Natural killer cell (primary cell): ENCODE measurements around the gene SNRPB. TPM values are rescaled to one million over a fixed set of nuclear protein-coding genes. Genes with fewer than 3 reads are reported as not detected.

ENCODE experiments used
- ATAC-seq, 3 donors: fragments of 150-1000 bp in 2 of 3; fragments of 200-7000 bp in 1 of 3; cut with Tn5 transposase; 1 replicate in 1 of 3; 2 replicates in 2 of 3; pipeline ENCODE4 v1.10.0; 2021; ENCODE audit warnings: mild to moderate bottlenecking in 2 of 3, moderate library complexity in 2 of 3
- DNase-seq, 2 donors: peaks; one replicate each; pipeline versions ENCODE4 v3.0.0 to v3.0.0-alpha.2; 2013 to 2021; ENCODE audit warnings: mixed read lengths in 1 of 2
- H3K27ac ChIP-seq: one replicate; pipeline ENCODE4 v1.5.1; 2013; ENCODE audit warnings: mild to moderate bottlenecking, low read length
- H3K27me3 ChIP-seq: one replicate; pipeline ENCODE4 v1.6.1; 2013; ENCODE audit warnings: low read length; ENCODE audit not compliant: control insufficient read depth, insufficient read depth
- H3K36me3 ChIP-seq: one replicate; pipeline ENCODE4 v1.6.1; 2013; ENCODE audit warnings: low read length; ENCODE audit not compliant: control insufficient read depth, insufficient read depth
- H3K4me1 ChIP-seq: one replicate; pipeline ENCODE4 v1.6.1; 2013; ENCODE audit warnings: low read length; ENCODE audit not compliant: control insufficient read depth, insufficient read depth
- H3K4me3 ChIP-seq: one replicate; pipeline ENCODE4 v1.5.1; 2013; ENCODE audit warnings: low read length
- H3K9me3 ChIP-seq: one replicate; pipeline ENCODE4 v1.6.1; 2013; ENCODE audit warnings: low read length; ENCODE audit not compliant: control insufficient read depth, insufficient read depth
- H3K27ac Mint-ChIP-seq, 2 donors: one replicate each; pipeline ENCODE4 v1.8.0; 2022; ENCODE audit warnings: mild to moderate bottlenecking in 2 of 2, mixed read lengths in 2 of 2, moderate library complexity in 1 of 2
- H3K27me3 Mint-ChIP-seq, 2 donors: one replicate each; pipeline ENCODE4 v1.8.0; 2022; ENCODE audit warnings: low read depth in 2 of 2, mixed read lengths in 2 of 2
- H3K36me3 Mint-ChIP-seq: one replicate; pipeline ENCODE4 v1.8.0; 2022; ENCODE audit warnings: mixed read lengths
- H3K4me1 Mint-ChIP-seq, 2 donors: one replicate each; pipeline ENCODE4 v1.8.0; 2022; ENCODE audit warnings: mixed read lengths in 2 of 2
- H3K4me3 Mint-ChIP-seq: one replicate; pipeline ENCODE4 v1.8.0; 2022; ENCODE audit warnings: mild to moderate bottlenecking, moderate library complexity, mixed read lengths
- H3K9me3 Mint-ChIP-seq, 2 donors: one replicate each; pipeline ENCODE4 v1.8.0; 2022; ENCODE audit warnings: mixed read lengths in 2 of 2
- CTCF ChIP-seq: fragments of 200-600 bp; IDR thresholded peaks from one replicate; pipeline ENCODE4 v1.8.0; 2022; ENCODE audit warnings: antibody characterized with exemption
- WGBS: methylation state at CpG from one replicate; pipeline ENCODE4 v1.1.7; 2013; ENCODE audit warnings: missing lambda C conversion rate; ENCODE audit not compliant: insufficient coverage; 5-methylcytosine and 5-hydroxymethylcytosine counted together
- intact Hi-C: fragments of 100-400 bp; cut with micrococcal nuclease; formaldehyde crosslinking; loops from one replicate; pipeline ENCODE4 v1.14.2; 2022
- total RNA-seq, 4 donors: library from RNA; stranded (reverse); fragments of 120-200 nt in 1 of 4; gene quantifications; one replicate each; pipeline versions ENCODE4 v1.2.3 to v1.2.4, GENCODE V29; 2013 to 2022

Gene SNRPB
- total RNA-seq, 3 donors from 2014 or later (not counting 1 experiment from before 2014, with no cell fraction given): 160 to 174 (median 162) TPM

GRCh38 chr20:2509468-2509781 is 38.8 kb upstream of the SNRPB start:
- Mint-ChIP-seq H3K9me3 (no peaks in the 10 kb centered on the region), H3K27me3 (peaks cover 8 to 31% of the 10 kb centered on the region in 2 donors), H3K36me3 (no peaks in the 10 kb centered on the region), H3K4me3 (peak overlapping the region; percentile 100), H3K27ac (peak overlapping the region; percentile 88 to 89), H3K4me1 (peaks cover 18 to 20% of the 10 kb centered on the region in 2 donors)
- no peak for DNase-seq
- no peaks in the 10 kb centered on the region for H3K27me3 ChIP-seq
- no peak for TF ChIP-seq CTCF
- peaks cover 14% of the 10 kb centered on the region for H3K4me1 ChIP-seq
- no peak for ATAC-seq
- H3K9me3 ChIP-seq: no peaks in the 10 kb centered on the region
- H3K36me3 ChIP-seq: no peaks in the 10 kb centered on the region
- H3K4me3 ChIP-seq: peak overlapping the region; percentile 66
- 88% methylated on average over 8 of the region's 9 CpGs for WGBS
- peak overlapping the region; percentile 70 for H3K27ac ChIP-seq
- intact Hi-C loops: loop anchor here (1.0 to 5.0 kb wide), 2 partner anchors 39 to 153 kb away; partner anchors contain the start of genes IDH3B and SNRPB

- H3K9me3 Mint-ChIP-seq: no peaks in the 10 kb centered on the region
- Histone ChIP-seq H3K9me3 (no peaks in the 10 kb centered on the region), H3K27me3 (no peaks in the 10 kb centered on the region), H3K4me3 (peak within 1 kb of the TSS; percentile 66), H3K36me3 (no peaks in the 10 kb centered on the region), H3K27ac (peak within 1 kb of the TSS; percentile 70), H3K4me1 (peaks cover 14% of the 10 kb centered on the region)
- peaks cover 18 to 20% of the 10 kb centered on the region in 2 donors for H3K4me1 Mint-ChIP-seq
- ATAC-seq (peak; percentile 94 to 96 (median 95)), DNase-seq (peak; percentile 74 to 89)
- no peaks in the 10 kb centered on the region for H3K36me3 Mint-ChIP-seq
- peak within 1 kb of the TSS; percentile 88 to 89 for H3K27ac Mint-ChIP-seq
- WGBS: 1% methylated on average over 53 of the region's 53 CpGs
- intact Hi-C loops: loop anchor here (1.0 to 5.0 kb wide), 2 partner anchors 39 to 153 kb away; partner anchors contain the start of genes IDH3B and SNRPB
- no peak for TF ChIP-seq CTCF
- H3K4me3 Mint-ChIP-seq: peak within 1 kb of the TSS; percentile 100
- H3K27me3 Mint-ChIP-seq: peaks cover 7 to 28% of the 10 kb centered on the region in 2 donors
Observed at GRCh38 chr20:2508631-2509467, 38.3 kb upstream of the SNRPB start, which contains the start of gene ZNF343. TSS of gene ZNF343 (minus strand) at chr20:2508915. CDS start at chr20:2493895, 15,020 bp downstream.

- Histone ChIP-seq H3K9me3 (no peaks in the 10 kb centered on the region), H3K27me3 (no peaks in the 10 kb centered on the region), H3K27ac (peak overlapping the region; percentile 70), H3K36me3 (no peaks in the 10 kb centered on the region), H3K4me3 (peak overlapping the region; percentile 66), H3K4me1 (peaks cover 14% of the 10 kb centered on the region)
- intact Hi-C loops: loop anchor here (5.0 kb wide), 1 partner anchor 154 kb away; the partner anchor contains the start of gene IDH3B
- peaks cover 18 to 20% of the 10 kb centered on the region in 2 donors for H3K4me1 Mint-ChIP-seq
- WGBS: 30% methylated on average over 22 of the region's 22 CpGs
- ATAC-seq: peak in 1 of 3 donors; percentile 4
- peak overlapping the region; percentile 100 for H3K4me3 Mint-ChIP-seq
- H3K9me3 Mint-ChIP-seq: no peaks in the 10 kb centered on the region
- no peaks in the 10 kb centered on the region for H3K36me3 Mint-ChIP-seq
- DNase-seq: no peak
- H3K27ac Mint-ChIP-seq: peak overlapping the region; percentile 88 to 89
- no peak for TF ChIP-seq CTCF
- peaks cover 4 to 21% of the 10 kb centered on the region in 2 donors for H3K27me3 Mint-ChIP-seq
Observed at GRCh38 chr20:2507875-2508630, 37.5 kb upstream of the SNRPB start.
